Measurements from ENCODE around the gene C1QTNF7.

GRCh38 chr4:15398732-15399131 is 29.1 kb upstream of the C1QTNF7 start:
- no peak for TF ChIP-seq PATZ1 (CRISPR knock-in tag; IDR thresholded peaks at IDR 0.05; ENCODE audit: borderline replicate concordance)
- TF ChIP-seq ESRRG (CRISPR knock-in tag; IDR thresholded peaks at IDR 0.05): no peak
- no peak for TF ChIP-seq ZFP3 (CRISPR knock-in tag; IDR thresholded peaks at IDR 0.05)
- no peak for TF ChIP-seq ZNF565 (CRISPR knock-in tag; conservative IDR thresholded peaks at IDR 0.05; ENCODE audit: low read depth)
- no peak for TF ChIP-seq RARB (CRISPR knock-in tag; IDR thresholded peaks at IDR 0.05)
- no peak for TF ChIP-seq TSHZ2 (CRISPR knock-in tag; IDR thresholded peaks at IDR 0.05)
- TF ChIP-seq ARNTL (CRISPR knock-in tag; IDR thresholded peaks at IDR 0.05; ENCODE audit: borderline replicate concordance, low read depth): no peak

All from SK-N-SH treated with all-trans-retinoic acid at 6 μM for 48 hours (cell line).